Measurements from ENCODE around the gene RALGPS2. TPM values are rescaled to one million over a fixed set of nuclear protein-coding genes. Genes with fewer than 3 reads are reported as not detected.
A peak's percentile ranks its signal among the peaks of the same experiment; 100 is the strongest.

The RALGPS2 gene
- total and polyA plus RNA-seq, 2 donors (not counting 1 experiment from before 2014, with no cell fraction given) = 59.6 to 251 TPM

GRCh38 chr1:178792394-178792793, 67.3 kb downstream of the RALGPS2 start:
- no peak overlapping the region for H3K9ac ChIP-seq (ENCODE audit: low read length)
- H3K4me3 ChIP-seq (ENCODE audit: control extremely low read depth in 1 of 5, extremely low read depth in 1 of 5, insufficient read depth in 1 of 5, low read depth in 2 of 5, low read length in 4 of 5) = no peak overlapping the region
- H3K27ac ChIP-seq (ENCODE audit: low read length in 2 of 2) = peak overlapping the region in 1 of 2 donors; percentile 87
- no peaks in the 10 kb centered on the region for H3K27me3 Mint-ChIP-seq
- intact Hi-C loops (cut with micrococcal nuclease) = no loop called here
- no peak for ATAC-seq (ENCODE audit: low read depth)
- H3K4me1 ChIP-seq (ENCODE audit: control insufficient read depth in 2 of 2, insufficient read depth in 2 of 2, low read length in 2 of 2) = peaks cover 28 to 37% of the 10 kb centered on the region in 2 donors
- H3K4me1 Mint-ChIP-seq = peaks cover 52% of the 10 kb centered on the region
- H3K79me2 ChIP-seq (ENCODE audit: control insufficient read depth, insufficient read depth, low read length) = peaks cover 95% of the 10 kb centered on the region
- H3K4me2 ChIP-seq (replicated peaks; ENCODE audit: low read depth, low read length, poor library complexity, severe bottlenecking) = no peak overlapping the region
- H3K36me3 ChIP-seq (replicated peaks in 1 of 2; ENCODE audit: control extremely low read depth in 1 of 2, control insufficient read depth in 1 of 2, extremely low read depth in 1 of 2, insufficient read depth in 2 of 2, low read length in 1 of 2) = peaks cover 13 to 75% of the 10 kb centered on the region in 2 experiments
- ChIA-PET POLR2A (no interaction called here), CTCF (interaction anchor here (1.2 to 1.4 kb wide), 2 partner anchors 8 to 12 kb away, joined by 3 read pairs; no protein-coding TSS in a partner anchor)
- no peak for DNase-seq
- peaks cover 0 to 1% (median 0%) of the 10 kb centered on the region in 3 donors for H3K9me3 ChIP-seq (ENCODE audit: control extremely low read depth in 1 of 3, control insufficient read depth in 2 of 3, insufficient read depth in 1 of 3, low read length in 2 of 3)
- WGBS (ENCODE audit: insufficient coverage) = no CpG with 5 or more reads among the region's 3 CpGs
- no peaks in the 10 kb centered on the region for H3K27me3 ChIP-seq (replicated peaks in 1 of 4; ENCODE audit: control extremely low read depth in 1 of 4, control insufficient read depth in 3 of 4, insufficient read depth in 4 of 4, low read length in 3 of 4)
- peaks cover 49% of the 10 kb centered on the region for H4K20me1 ChIP-seq (ENCODE audit: control insufficient read depth, insufficient read depth, low read length, poor library complexity, severe bottlenecking)
- H3K27ac Mint-ChIP-seq = peak overlapping the region; percentile 23
- H3K4me3 Mint-ChIP-seq = no peak overlapping the region
- TF ChIP-seq EZH2 (IDR thresholded peaks at IDR 0.05; ENCODE audit: borderline replicate concordance, insufficient read depth, low read depth, low read length, poor library complexity, severe bottlenecking) (no peak), CTCF (IDR thresholded peaks at IDR 0.05) (no peak)
- no peaks in the 10 kb centered on the region for H3K9me3 Mint-ChIP-seq (ENCODE audit: insufficient read depth)
- no peak overlapping the region for H2AFZ ChIP-seq (ENCODE audit: insufficient read depth, low read depth, low read length, poor library complexity, severe bottlenecking)

- Histone ChIP-seq H3K9me3 (ENCODE audit: control extremely low read depth in 1 of 3, control insufficient read depth in 2 of 3, insufficient read depth in 1 of 3, low read length in 2 of 3) (peaks cover 0 to 1% (median 0%) of the 10 kb centered on the region in 3 donors), H3K4me2 (replicated peaks; ENCODE audit: low read depth, low read length, poor library complexity, severe bottlenecking) (peak overlapping the region; percentile 49), H3K4me1 (ENCODE audit: control insufficient read depth in 2 of 2, insufficient read depth in 2 of 2, low read length in 2 of 2) (peaks cover 22 to 33% of the 10 kb centered on the region in 2 donors), H3K79me2 (ENCODE audit: control insufficient read depth, insufficient read depth, low read length) (peaks cover 97% of the 10 kb centered on the region), H3K27me3 (replicated peaks in 1 of 4; ENCODE audit: control extremely low read depth in 1 of 4, control insufficient read depth in 3 of 4, insufficient read depth in 4 of 4, low read length in 3 of 4) (no peaks in the 10 kb centered on the region), H3K9ac (ENCODE audit: low read length) (peak overlapping the region; percentile 10), H3K4me3 (ENCODE audit: control extremely low read depth in 1 of 5, extremely low read depth in 1 of 5, insufficient read depth in 1 of 5, low read depth in 2 of 5, low read length in 4 of 5) (no peak overlapping the region), H2AFZ (ENCODE audit: insufficient read depth, low read depth, low read length, poor library complexity, severe bottlenecking) (no peak overlapping the region), H3K27ac (ENCODE audit: low read length in 2 of 2) (peak overlapping the region; percentile 43 to 87), H3K36me3 (replicated peaks in 1 of 2; ENCODE audit: control extremely low read depth in 1 of 2, control insufficient read depth in 1 of 2, extremely low read depth in 1 of 2, insufficient read depth in 2 of 2, low read length in 1 of 2) (peaks cover 8 to 76% of the 10 kb centered on the region in 2 experiments), H4K20me1 (ENCODE audit: control insufficient read depth, insufficient read depth, low read length, poor library complexity, severe bottlenecking) (peaks cover 38% of the 10 kb centered on the region)
- no CpG with 5 or more reads among the region's 3 CpGs for WGBS (ENCODE audit: insufficient coverage)
- ATAC-seq (ENCODE audit: low read depth) (peak; percentile 67), DNase-seq (peak; percentile 48)
- Mint-ChIP-seq H3K4me3 (peak overlapping the region; percentile 55), H3K9me3 (ENCODE audit: insufficient read depth) (no peaks in the 10 kb centered on the region), H3K4me1 (peaks cover 48% of the 10 kb centered on the region), H3K27me3 (no peaks in the 10 kb centered on the region), H3K27ac (peak overlapping the region; percentile 76)
- intact Hi-C loops (cut with micrococcal nuclease) = loop anchor here (2.0 to 5.0 kb wide), 3 partner anchors 13 to 39 kb away; no protein-coding TSS in a partner anchor
- CTCF ChIA-PET = interaction anchor here (0.6 to 0.9 kb wide), 2 partner anchors 154 to 253 kb away, joined by 4 to 5 read pairs; no protein-coding TSS in a partner anchor
- no peak for TF ChIP-seq CTCF (IDR thresholded peaks at IDR 0.05)
- no peak for TF ChIP-seq EZH2 (IDR thresholded peaks at IDR 0.05; ENCODE audit: borderline replicate concordance, insufficient read depth, low read depth, low read length, poor library complexity, severe bottlenecking)
- POLR2A ChIA-PET = interaction anchor here (0.7 to 1.2 kb wide), 2 partner anchors 42 to 253 kb away, joined by 3 to 4 read pairs; no protein-coding TSS in a partner anchor
Measured at GRCh38 chr1:178796013-178796412, 71.0 kb downstream of the RALGPS2 start.

All from B cell (primary cell).